K562 (cell line): Measurements from ENCODE around the gene CCSER1.

ENCODE experiments used
- DPF2 ChIP-seq: fragments of 450-650 bp; IDR thresholded peaks from 2 replicates; pipeline ENCODE4 v1.6.1; 2016
- ZBTB1 ChIP-seq: sonication (generic); formaldehyde crosslinking; IDR thresholded peaks from 2 replicates; pipeline ENCODE4 v1.8.1; 2023; ENCODE audit warnings: missing genetic modification reagents, low read depth, mild to moderate bottlenecking, borderline replicate concordance
- TF ChIP-seq, protein P1 (sequence below), 2 experiments: fragments of 450-650 bp; formaldehyde crosslinking in 1 of 2; IDR thresholded peaks; 2 replicates each; pipeline versions ENCODE4 v1.4.0 to v1.6.1; 2014 to 2020; ENCODE audit warnings: mild to moderate bottlenecking in 2 of 2, borderline replicate concordance in 1 of 2, low read depth in 1 of 2
- TF ChIP-seq, protein P2 (sequence below): sonication (generic); formaldehyde crosslinking; IDR thresholded peaks from 2 replicates; pipeline ENCODE4 v1.8.1; 2023; ENCODE audit warnings: mild to moderate bottlenecking, missing genetic modification reagents

DNA sequence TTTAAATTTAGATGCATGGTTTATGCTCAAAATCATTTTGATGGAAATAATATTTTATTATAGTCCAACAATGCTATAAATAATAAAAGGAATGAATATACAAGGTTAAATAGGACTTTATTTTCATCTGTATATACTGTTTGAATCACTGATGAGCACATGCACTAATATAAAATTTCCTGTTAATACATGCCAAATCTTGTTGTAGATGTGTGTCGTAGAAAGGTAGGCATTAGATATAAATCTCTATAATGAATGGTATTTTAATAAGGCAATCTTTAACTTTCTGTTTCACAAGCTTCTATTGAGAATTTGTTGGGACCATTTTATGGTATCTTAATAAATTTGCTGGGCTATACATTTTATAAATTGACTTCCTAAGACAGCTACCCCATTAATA is 868.8 kb downstream of the CCSER1 start:
- no peak for TF ChIP-seq DPF2
- TF ChIP-seq, protein P1, sequence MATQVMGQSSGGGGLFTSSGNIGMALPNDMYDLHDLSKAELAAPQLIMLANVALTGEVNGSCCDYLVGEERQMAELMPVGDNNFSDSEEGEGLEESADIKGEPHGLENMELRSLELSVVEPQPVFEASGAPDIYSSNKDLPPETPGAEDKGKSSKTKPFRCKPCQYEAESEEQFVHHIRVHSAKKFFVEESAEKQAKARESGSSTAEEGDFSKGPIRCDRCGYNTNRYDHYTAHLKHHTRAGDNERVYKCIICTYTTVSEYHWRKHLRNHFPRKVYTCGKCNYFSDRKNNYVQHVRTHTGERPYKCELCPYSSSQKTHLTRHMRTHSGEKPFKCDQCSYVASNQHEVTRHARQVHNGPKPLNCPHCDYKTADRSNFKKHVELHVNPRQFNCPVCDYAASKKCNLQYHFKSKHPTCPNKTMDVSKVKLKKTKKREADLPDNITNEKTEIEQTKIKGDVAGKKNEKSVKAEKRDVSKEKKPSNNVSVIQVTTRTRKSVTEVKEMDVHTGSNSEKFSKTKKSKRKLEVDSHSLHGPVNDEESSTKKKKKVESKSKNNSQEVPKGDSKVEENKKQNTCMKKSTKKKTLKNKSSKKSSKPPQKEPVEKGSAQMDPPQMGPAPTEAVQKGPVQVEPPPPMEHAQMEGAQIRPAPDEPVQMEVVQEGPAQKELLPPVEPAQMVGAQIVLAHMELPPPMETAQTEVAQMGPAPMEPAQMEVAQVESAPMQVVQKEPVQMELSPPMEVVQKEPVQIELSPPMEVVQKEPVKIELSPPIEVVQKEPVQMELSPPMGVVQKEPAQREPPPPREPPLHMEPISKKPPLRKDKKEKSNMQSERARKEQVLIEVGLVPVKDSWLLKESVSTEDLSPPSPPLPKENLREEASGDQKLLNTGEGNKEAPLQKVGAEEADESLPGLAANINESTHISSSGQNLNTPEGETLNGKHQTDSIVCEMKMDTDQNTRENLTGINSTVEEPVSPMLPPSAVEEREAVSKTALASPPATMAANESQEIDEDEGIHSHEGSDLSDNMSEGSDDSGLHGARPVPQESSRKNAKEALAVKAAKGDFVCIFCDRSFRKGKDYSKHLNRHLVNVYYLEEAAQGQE (IDR thresholded peaks at IDR 0.05; ENCODE audit: borderline replicate concordance): no peak
- TF ChIP-seq, protein P1 (CRISPR knock-in tag; IDR thresholded peaks at IDR 0.05; ENCODE audit: low read depth): no peak
- TF ChIP-seq, protein P2, sequence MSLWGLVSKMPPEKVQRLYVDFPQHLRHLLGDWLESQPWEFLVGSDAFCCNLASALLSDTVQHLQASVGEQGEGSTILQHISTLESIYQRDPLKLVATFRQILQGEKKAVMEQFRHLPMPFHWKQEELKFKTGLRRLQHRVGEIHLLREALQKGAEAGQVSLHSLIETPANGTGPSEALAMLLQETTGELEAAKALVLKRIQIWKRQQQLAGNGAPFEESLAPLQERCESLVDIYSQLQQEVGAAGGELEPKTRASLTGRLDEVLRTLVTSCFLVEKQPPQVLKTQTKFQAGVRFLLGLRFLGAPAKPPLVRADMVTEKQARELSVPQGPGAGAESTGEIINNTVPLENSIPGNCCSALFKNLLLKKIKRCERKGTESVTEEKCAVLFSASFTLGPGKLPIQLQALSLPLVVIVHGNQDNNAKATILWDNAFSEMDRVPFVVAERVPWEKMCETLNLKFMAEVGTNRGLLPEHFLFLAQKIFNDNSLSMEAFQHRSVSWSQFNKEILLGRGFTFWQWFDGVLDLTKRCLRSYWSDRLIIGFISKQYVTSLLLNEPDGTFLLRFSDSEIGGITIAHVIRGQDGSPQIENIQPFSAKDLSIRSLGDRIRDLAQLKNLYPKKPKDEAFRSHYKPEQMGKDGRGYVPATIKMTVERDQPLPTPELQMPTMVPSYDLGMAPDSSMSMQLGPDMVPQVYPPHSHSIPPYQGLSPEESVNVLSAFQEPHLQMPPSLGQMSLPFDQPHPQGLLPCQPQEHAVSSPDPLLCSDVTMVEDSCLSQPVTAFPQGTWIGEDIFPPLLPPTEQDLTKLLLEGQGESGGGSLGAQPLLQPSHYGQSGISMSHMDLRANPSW (CRISPR knock-in tag): no peak
- no peak for TF ChIP-seq ZBTB1
